ENCODE results near the gene GEMIN2.

Gene GEMIN2

DNA sequence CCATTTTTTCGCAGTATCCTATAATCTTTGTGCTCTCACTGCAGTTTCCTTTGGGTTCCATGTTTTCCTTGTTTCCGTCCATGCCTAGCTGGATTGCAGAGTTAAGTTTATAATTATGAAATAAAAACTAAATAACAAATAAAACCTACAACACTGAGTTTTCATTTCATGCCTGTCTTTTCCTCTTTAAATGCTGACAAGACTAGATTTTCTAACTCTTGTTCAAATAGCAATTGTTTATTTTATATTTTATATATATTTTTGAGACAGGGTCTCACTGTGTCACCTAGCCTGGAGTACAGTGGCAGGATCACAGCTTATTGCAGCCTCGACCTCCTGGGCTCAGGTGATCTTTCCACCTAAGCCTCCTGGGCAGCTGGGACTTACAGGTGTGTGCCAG, 5.3 kb upstream of the GEMIN2 start:
- Histone ChIP-seq H3K9ac (ENCODE audit: low read depth, low read length) (no peak overlapping the region), H3K9me3 (ENCODE audit: insufficient read depth, low read length, severe bottlenecking) (no peaks in the 10 kb centered on the region), H2AFZ (ENCODE audit: low read depth, low read length) (no peak overlapping the region), H3K4me2 (ENCODE audit: insufficient read depth, low read length) (no peak overlapping the region), H3K27ac (ENCODE audit: low read length) (no peak overlapping the region), H3K36me3 (ENCODE audit: insufficient read depth, low read length) (no peaks in the 10 kb centered on the region; the same call in 1 of the 2 replicates), H3K27me3 (ENCODE audit: insufficient read depth, low read length, poor library complexity) (no peaks in the 10 kb centered on the region), H3K4me1 (ENCODE audit: insufficient read depth, low read length) (peaks cover 20% of the 10 kb centered on the region), H4K20me1 (ENCODE audit: insufficient read depth, low read length) (no peaks in the 10 kb centered on the region), H3K4me3 (ENCODE audit: low read depth in 1 of 2, low read length in 2 of 2) (no peak overlapping the region), H3K79me2 (ENCODE audit: insufficient read depth, low read length) (peaks cover 3% of the 10 kb centered on the region)
- ATAC-seq (ENCODE audit: insufficient read depth, low read depth) (no peak), DNase-seq (no peak)
- TF ChIP-seq EZH2 (IDR thresholded peaks at IDR 0.05; ENCODE audit: borderline replicate concordance, low read depth, low read length, severe bottlenecking) (no peak), CTCF (IDR thresholded peaks at IDR 0.05; ENCODE audit: borderline replicate concordance, extremely low read depth, low read length, poor library complexity, severe bottlenecking) (no peak)

- no peak for ATAC-seq (ENCODE audit: insufficient read depth, low read depth)
- no peaks in the 10 kb centered on the region for H3K9me3 ChIP-seq (ENCODE audit: insufficient read depth, low read length, severe bottlenecking)
- peaks cover 15% of the 10 kb centered on the region for H3K4me1 ChIP-seq (ENCODE audit: insufficient read depth, low read length)
- H3K27ac ChIP-seq (ENCODE audit: low read length) = no peak overlapping the region
- no peak for DNase-seq
- H4K20me1 ChIP-seq (ENCODE audit: insufficient read depth, low read length) = no peaks in the 10 kb centered on the region
- TF ChIP-seq CTCF (IDR thresholded peaks at IDR 0.05; ENCODE audit: borderline replicate concordance, extremely low read depth, low read length, poor library complexity, severe bottlenecking) (no peak), EZH2 (IDR thresholded peaks at IDR 0.05; ENCODE audit: borderline replicate concordance, low read depth, low read length, severe bottlenecking) (no peak)
- no peaks in the 10 kb centered on the region for H3K27me3 ChIP-seq (ENCODE audit: insufficient read depth, low read length, poor library complexity)
- no peak overlapping the region for H3K4me2 ChIP-seq (ENCODE audit: insufficient read depth, low read length)
- H3K79me2 ChIP-seq (ENCODE audit: insufficient read depth, low read length) = peaks cover 9% of the 10 kb centered on the region
- no peak overlapping the region for H3K9ac ChIP-seq (ENCODE audit: low read depth, low read length)
- H3K36me3 ChIP-seq (ENCODE audit: insufficient read depth, low read length) = no peaks in the 10 kb centered on the region
- H2AFZ ChIP-seq (ENCODE audit: low read depth, low read length) = 0 out of 2 replicates have a peak overlapping the region, but pooled peaks have one; percentile 8
- H3K4me3 ChIP-seq (ENCODE audit: low read depth in 1 of 2, low read length in 2 of 2) = no peak overlapping the region
Measured at GRCh38 chr14:39109893-39110715, 4.0 kb upstream of the GEMIN2 start.

GRCh38 chr14:39113685-39114072, 444 bp upstream of the GEMIN2 start:
- TF ChIP-seq CTCF (IDR thresholded peaks at IDR 0.05; ENCODE audit: borderline replicate concordance, extremely low read depth, low read length, poor library complexity, severe bottlenecking) (no peak), EZH2 (IDR thresholded peaks at IDR 0.05; ENCODE audit: borderline replicate concordance, low read depth, low read length, severe bottlenecking) (no peak)
- Histone ChIP-seq H3K27me3 (ENCODE audit: insufficient read depth, low read length, poor library complexity) (no peaks in the 10 kb centered on the region), H3K4me3 (ENCODE audit: low read depth in 1 of 2, low read length in 2 of 2) (peak overlapping the region; percentile 66 to 71; a peak in 3 of 4 replicates), H3K4me2 (ENCODE audit: insufficient read depth, low read length) (peak overlapping the region; percentile 92), H3K36me3 (ENCODE audit: insufficient read depth, low read length) (peaks cover 12% of the 10 kb centered on the region), H4K20me1 (ENCODE audit: insufficient read depth, low read length) (no peaks in the 10 kb centered on the region), H3K79me2 (ENCODE audit: insufficient read depth, low read length) (peaks cover 24% of the 10 kb centered on the region), H3K9me3 (ENCODE audit: insufficient read depth, low read length, severe bottlenecking) (no peaks in the 10 kb centered on the region), H2AFZ (ENCODE audit: low read depth, low read length) (peak overlapping the region; percentile 88), H3K9ac (ENCODE audit: low read depth, low read length) (peak overlapping the region; percentile 64), H3K27ac (ENCODE audit: low read length) (peak overlapping the region; percentile 94), H3K4me1 (ENCODE audit: insufficient read depth, low read length) (peaks cover 29% of the 10 kb centered on the region)
- DNase-seq = no peak
- peak; percentile 8 for ATAC-seq (ENCODE audit: insufficient read depth, low read depth)

Measured in DND-41 (cell line).